K562 (cell line): ENCODE data around the gene SUCNR1. TPM values are rescaled to one million over a fixed set of nuclear protein-coding genes. Genes with fewer than 3 reads are reported as not detected.

ENCODE experiments used
- BCOR ChIP-seq: fragments of 450-650 bp; IDR thresholded peaks from 2 replicates; pipeline ENCODE4 v1.6.1; 2016
- COPS2 ChIP-seq: fragments of 450-650 bp; conservative IDR thresholded peaks from 2 replicates; pipeline ENCODE4 v1.6.1; 2016; ENCODE audit warnings: mild to moderate bottlenecking, moderate library complexity
- CTCFL ChIP-seq: IDR thresholded peaks from 2 replicates; pipeline ENCODE4 v1.6.1; 2011; ENCODE audit warnings: borderline replicate concordance, low read depth, mild to moderate bottlenecking, moderate library complexity, low read length; ENCODE audit not compliant: insufficient read depth, poor library complexity, severe bottlenecking
- HSF4 ChIP-seq: fragments of 250-450 bp; sonication (Bioruptor Pico); IDR thresholded peaks from 2 replicates; pipeline ENCODE4 v2.1.2; 2022; ENCODE audit warnings: mild to moderate bottlenecking, moderate library complexity, borderline replicate concordance
- JUND ChIP-seq, 2 experiments: IDR thresholded peaks; 2 replicates in 1 of 2; 3 replicates in 1 of 2; pipeline ENCODE4 v1.6.1; 2011; ENCODE audit warnings: borderline replicate concordance in 2 of 2, low read depth in 2 of 2, low read length in 2 of 2, improper control_type of control experiment in 1 of 2, missing biosample characterization in 1 of 2, missing genetic modification characterization in 1 of 2, missing genetic modification reagents in 1 of 2
- KDM4B ChIP-seq, 2 experiments: fragments of 450-650 bp in 1 of 2; sonication (generic) in 1 of 2; IDR thresholded peaks; 2 replicates each; pipeline ENCODE4 v1.6.1; 2016 to 2017; ENCODE audit warnings: borderline replicate concordance in 2 of 2, antibody characterized with exemption in 1 of 2, low read depth in 1 of 2, mild to moderate bottlenecking in 1 of 2
- MBD1 ChIP-seq: fragments of 250-450 bp; sonication (Bioruptor Pico); IDR thresholded peaks from 2 replicates; pipeline ENCODE4 v1.8.0; 2022; ENCODE audit warnings: inconsistent platforms
- MXI1 ChIP-seq: IDR thresholded peaks from 2 replicates; pipeline ENCODE4 v1.6.1; 2011; ENCODE audit warnings: low read depth, mild to moderate bottlenecking, improper control_type of control experiment, low read length
- NFE2L1 ChIP-seq: fragments of 450-650 bp; IDR thresholded peaks from 2 replicates; pipeline ENCODE4 v1.6.1; 2016; ENCODE audit warnings: missing genetic modification characterization, low read depth, mild to moderate bottlenecking, missing compliant biosample characterization, moderate library complexity, borderline replicate concordance
- PATZ1 ChIP-seq: fragments of 250-450 bp; sonication (Bioruptor Pico); IDR thresholded peaks from 2 replicates; pipeline ENCODE4 v1.5.0; 2020; ENCODE audit warnings: mild to moderate bottlenecking, borderline replicate concordance
- PCBP1 ChIP-seq: fragments of 200-400 bp; formaldehyde crosslinking; IDR thresholded peaks from 2 replicates; pipeline ENCODE4 v1.6.1; 2018; ENCODE audit warnings: mild to moderate bottlenecking, low read depth, low read length; ENCODE audit not compliant: poor library complexity, severe bottlenecking
- PPARD ChIP-seq: fragments of 250-450 bp; sonication (Bioruptor Pico); IDR thresholded peaks from 2 replicates; pipeline ENCODE4 v1.8.0; 2022; ENCODE audit warnings: inconsistent platforms, mild to moderate bottlenecking, moderate library complexity
- SNIP1 ChIP-seq: fragments of 450-650 bp; IDR thresholded peaks from 2 replicates; pipeline ENCODE4 v1.7.1; 2017; ENCODE audit warnings: low read depth, mild to moderate bottlenecking
- SRSF1 ChIP-seq: fragments of 200-400 bp; formaldehyde crosslinking; IDR thresholded peaks from 2 replicates; pipeline ENCODE4 v1.6.1; 2017; ENCODE audit warnings: mild to moderate bottlenecking, low read depth, low read length, moderate library complexity
- TCF7 ChIP-seq: sonication (generic); IDR thresholded peaks from 2 replicates; pipeline ENCODE4 v1.6.1; 2016; ENCODE audit warnings: antibody characterized with exemption, borderline replicate concordance
- YBX1 ChIP-seq: fragments of 450-650 bp; IDR thresholded peaks from 2 replicates; pipeline ENCODE4 v1.7.1; 2016; ENCODE audit warnings: mild to moderate bottlenecking
- ZNF174 ChIP-seq: fragments of 250-450 bp; sonication (Bioruptor Pico); IDR thresholded peaks from 2 replicates; pipeline ENCODE4 v1.4.0; 2020; ENCODE audit warnings: mild to moderate bottlenecking
- ZNF408 ChIP-seq: fragments of 250-450 bp; sonication (Bioruptor Pico); IDR thresholded peaks from 2 replicates; pipeline ENCODE4 v1.4.0; 2020; ENCODE audit warnings: low read depth, mild to moderate bottlenecking, moderate library complexity
- polyA plus RNA-seq, 8 experiments: library from polyadenylated mRNA; depleted of rRNA in 4 of 8; stranded (reverse) in 5 of 8; unstranded in 3 of 8; fragments of >200 nt; fragmentation: Nextera tagmentation in 2 of 8; fragmentation: Illumina TruSeq in 1 of 8; extraction: Ambion mirVana in 2 of 8; extraction: Trizol in 1 of 8; gene quantifications; 2 replicates each; pipeline versions ENCODE4 v1.2.1 to v1.2.3, GENCODE V29; 2011 to 2014; ENCODE audit warnings: inconsistent platforms in 1 of 8, missing spikeins in 1 of 8
- total RNA-seq, 7 experiments: library from RNA; depleted of rRNA in 6 of 7; stranded (reverse); fragments of >200 nt in 6 of 7; fragmentation: Illumina TruSeq in 2 of 7; extraction: Trizol in 2 of 7; gene quantifications; 2 replicates each; pipeline versions ENCODE4 v1.2.1 to v1.2.3, GENCODE V29; 2011 to 2021; ENCODE audit warnings: low replicate concordance in 1 of 7
- TF ChIP-seq, protein P1 (sequence below): fragments of 250-450 bp; sonication (Bioruptor Pico); IDR thresholded peaks from 2 replicates; pipeline ENCODE4 v1.9.0; 2021; ENCODE audit warnings: mild to moderate bottlenecking
- TF ChIP-seq, protein P2 (sequence below): fragments of 450-650 bp; IDR thresholded peaks from 2 replicates; pipeline ENCODE4 v1.7.0; 2016; ENCODE audit warnings: borderline replicate concordance

SUCNR1 gene
- total and polyA plus RNA-seq, 9 of the 15 experiments (the other 6 are each of a cell fraction or from before 2014, with no cell fraction given): 0.04 to 0.54 (median 0.13) TPM

- no peak for TF ChIP-seq ZNF408
- TF ChIP-seq CTCFL: no peak
- TF ChIP-seq PPARD (CRISPR knock-in tag): no peak
- TF ChIP-seq TCF7: no peak
- TF ChIP-seq MXI1: no peak
- no peak for TF ChIP-seq COPS2
- no peak for TF ChIP-seq PCBP1
- TF ChIP-seq, protein P1, sequence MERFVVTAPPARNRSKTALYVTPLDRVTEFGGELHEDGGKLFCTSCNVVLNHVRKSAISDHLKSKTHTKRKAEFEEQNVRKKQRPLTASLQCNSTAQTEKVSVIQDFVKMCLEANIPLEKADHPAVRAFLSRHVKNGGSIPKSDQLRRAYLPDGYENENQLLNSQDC (CRISPR knock-in tag): no peak
- TF ChIP-seq NFE2L1 (tag): peak; percentile 86
- TF ChIP-seq PATZ1 (CRISPR knock-in tag): no peak
- no peak for TF ChIP-seq MBD1 (CRISPR knock-in tag)
- TF ChIP-seq KDM4B (IDR thresholded peaks at IDR 0.05; ENCODE audit: borderline replicate concordance in 2 of 2, low read depth in 1 of 2): no peak
- TF ChIP-seq SRSF1: no peak
- TF ChIP-seq HSF4 (CRISPR knock-in tag): no peak
- no peak for TF ChIP-seq ZNF174
- TF ChIP-seq SNIP1: no peak
- TF ChIP-seq, protein P2, sequence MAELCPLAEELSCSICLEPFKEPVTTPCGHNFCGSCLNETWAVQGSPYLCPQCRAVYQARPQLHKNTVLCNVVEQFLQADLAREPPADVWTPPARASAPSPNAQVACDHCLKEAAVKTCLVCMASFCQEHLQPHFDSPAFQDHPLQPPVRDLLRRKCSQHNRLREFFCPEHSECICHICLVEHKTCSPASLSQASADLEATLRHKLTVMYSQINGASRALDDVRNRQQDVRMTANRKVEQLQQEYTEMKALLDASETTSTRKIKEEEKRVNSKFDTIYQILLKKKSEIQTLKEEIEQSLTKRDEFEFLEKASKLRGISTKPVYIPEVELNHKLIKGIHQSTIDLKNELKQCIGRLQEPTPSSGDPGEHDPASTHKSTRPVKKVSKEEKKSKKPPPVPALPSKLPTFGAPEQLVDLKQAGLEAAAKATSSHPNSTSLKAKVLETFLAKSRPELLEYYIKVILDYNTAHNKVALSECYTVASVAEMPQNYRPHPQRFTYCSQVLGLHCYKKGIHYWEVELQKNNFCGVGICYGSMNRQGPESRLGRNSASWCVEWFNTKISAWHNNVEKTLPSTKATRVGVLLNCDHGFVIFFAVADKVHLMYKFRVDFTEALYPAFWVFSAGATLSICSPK: no peak
- TF ChIP-seq BCOR: no peak
- no peak for TF ChIP-seq YBX1
- TF ChIP-seq JUND (IDR thresholded peaks at IDR 0.05; ENCODE audit: borderline replicate concordance, low read depth, low read length): peak; percentile 62
- no peak for TF ChIP-seq JUND (tag; IDR thresholded peaks at IDR 0.05; ENCODE audit: borderline replicate concordance, low read depth, low read length)
These were observed 59.9 kb downstream of the SUCNR1 start (continued) for GRCh38 chr3:151933234-151933853.
